HG03045 (cell line): ENCODE data around the gene EYS.

Experiments
- ATAC-seq: cut with Tn5 transposase; IDR thresholded peaks from one replicate; pipeline ENCODE4 v1.9.1; 2021; ENCODE audit warnings: mild to moderate bottlenecking, moderate library complexity; ENCODE audit not compliant: unreplicated experiment

Gene EYS

GRCh38 chr6:64217721-64218620, 1489.1 kb downstream of the EYS start:
- ATAC-seq: no peak

GRCh38 chr6:64214373-64214772, 1492.7 kb downstream of the EYS start:
- no peak for ATAC-seq

DNA sequence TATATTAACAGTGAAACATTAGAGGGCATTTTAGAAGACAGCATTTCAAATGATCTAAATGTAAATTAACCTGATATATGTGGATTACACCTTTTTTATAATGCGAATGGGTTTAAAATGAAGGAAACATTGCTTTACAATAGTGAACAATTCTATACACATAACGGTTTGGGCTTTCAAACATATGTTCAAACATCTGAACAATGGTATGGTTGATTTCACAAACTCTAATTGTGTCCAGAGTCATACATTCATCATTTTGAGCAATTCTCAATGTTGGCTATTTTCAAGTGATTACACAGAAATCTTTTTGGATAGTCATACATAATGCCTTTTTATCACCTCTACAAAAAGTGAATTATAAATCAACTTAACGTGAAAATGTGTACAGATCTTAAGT, 1493.3 kb downstream of the EYS start:
- ATAC-seq: no peak

DNA sequence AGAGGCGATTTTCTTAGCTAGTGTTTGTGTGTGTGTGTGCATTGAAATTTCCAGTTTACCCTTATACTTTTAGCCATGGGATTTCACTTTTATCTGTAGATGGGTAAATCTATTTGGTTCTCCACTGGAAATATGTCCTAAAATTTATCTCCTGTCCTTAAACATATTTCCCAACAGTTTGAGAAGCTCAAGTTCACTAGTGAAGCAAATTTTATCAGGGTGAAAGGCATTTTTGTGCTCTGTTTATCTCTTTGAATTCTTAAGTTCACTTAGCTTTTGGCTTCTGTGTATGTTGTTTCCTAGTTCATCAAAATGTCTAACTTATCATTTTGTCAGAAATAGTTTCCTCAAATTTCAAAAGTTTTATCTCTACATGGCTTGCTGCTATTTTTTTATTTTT, 1509.8 kb downstream of the EYS start:
- no peak for ATAC-seq

DNA sequence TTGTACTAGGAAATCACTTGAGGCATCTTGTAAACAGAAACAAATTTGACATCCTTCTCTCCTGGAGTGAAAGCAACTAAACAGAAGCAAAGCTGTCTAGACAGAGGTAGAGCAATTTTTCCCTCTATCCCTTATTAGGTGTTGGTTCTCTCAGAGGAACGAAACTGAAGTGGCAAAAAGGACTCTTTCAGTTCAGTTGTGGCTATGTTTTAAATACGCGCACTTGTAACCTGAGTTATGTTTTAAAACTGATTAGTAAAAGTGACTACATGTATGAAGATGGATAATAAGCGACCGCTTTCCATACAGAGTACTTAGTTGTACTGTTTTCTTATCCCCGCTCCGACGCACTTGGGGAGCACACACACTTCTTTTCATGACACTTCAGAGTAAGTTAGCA, 1520.4 kb downstream of the EYS start:
- no peak for ATAC-seq

DNA sequence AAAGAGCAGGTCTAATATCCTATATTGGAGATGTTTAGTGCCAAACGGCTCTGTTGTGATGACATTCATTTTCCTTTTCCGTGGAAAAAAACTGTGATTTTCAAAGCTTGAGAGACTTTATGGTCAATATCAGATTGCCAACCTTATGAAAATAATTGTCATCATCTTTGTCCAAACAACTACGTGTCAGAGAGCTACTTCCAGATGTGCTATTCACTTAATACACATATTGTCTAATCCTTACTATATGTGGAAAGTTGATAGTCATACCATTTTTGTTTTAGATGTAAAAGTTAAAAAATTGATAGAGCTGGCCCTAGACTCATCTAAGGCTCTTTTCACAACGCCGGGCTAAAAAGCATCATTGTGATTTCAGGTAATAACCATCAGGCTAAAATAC, 1521.4 kb downstream of the EYS start:
- no peak for ATAC-seq

GRCh38 chr6:64175296-64175695, 1531.7 kb downstream of the EYS start:
- ATAC-seq: no peak

DNA sequence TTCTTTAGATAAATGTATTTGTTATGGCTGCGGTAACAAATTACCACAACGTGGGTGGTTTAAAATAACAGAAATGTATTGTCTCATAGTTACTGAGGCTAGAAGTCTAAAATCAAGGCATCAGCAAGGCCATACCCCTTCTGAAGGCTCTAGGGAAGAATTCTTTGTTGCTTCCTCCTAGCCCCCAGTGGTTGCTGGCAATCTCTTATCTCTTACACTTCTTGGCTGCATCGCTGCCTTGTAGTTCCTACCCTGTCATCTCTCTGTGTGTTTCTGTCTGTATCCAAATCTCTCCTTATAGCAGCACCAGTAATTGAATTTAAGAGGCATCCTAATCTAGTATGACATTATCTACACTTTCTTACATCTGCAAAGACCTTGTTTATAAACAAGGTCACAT, 1536.7 kb downstream of the EYS start:
- no peak for ATAC-seq

DNA sequence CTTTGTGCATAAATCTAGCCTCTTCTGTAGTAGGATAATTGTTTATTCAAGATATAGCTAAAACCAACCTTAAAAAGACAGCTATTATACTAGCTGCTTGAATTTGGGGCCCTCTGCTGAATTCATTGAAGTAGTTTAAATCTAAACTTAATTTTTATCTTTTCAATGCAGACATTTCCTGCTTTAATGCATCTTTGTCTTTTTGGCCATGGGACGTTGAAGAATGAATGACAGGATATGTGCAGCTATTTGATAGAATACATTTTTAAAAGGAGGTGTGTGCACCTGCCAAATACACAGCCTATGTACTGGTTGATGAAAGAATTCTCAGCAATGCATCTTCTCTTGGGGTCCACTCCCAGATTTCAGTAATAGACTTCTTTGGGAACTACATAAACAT, 1546.5 kb downstream of the EYS start:
- ATAC-seq: no peak

- no peak for ATAC-seq
Observed at GRCh38 chr6:64155063-64155462, 1552.0 kb downstream of the EYS start.

- ATAC-seq: no peak
Observed at GRCh38 chr6:64146876-64147275, 1560.2 kb downstream of the EYS start.

DNA sequence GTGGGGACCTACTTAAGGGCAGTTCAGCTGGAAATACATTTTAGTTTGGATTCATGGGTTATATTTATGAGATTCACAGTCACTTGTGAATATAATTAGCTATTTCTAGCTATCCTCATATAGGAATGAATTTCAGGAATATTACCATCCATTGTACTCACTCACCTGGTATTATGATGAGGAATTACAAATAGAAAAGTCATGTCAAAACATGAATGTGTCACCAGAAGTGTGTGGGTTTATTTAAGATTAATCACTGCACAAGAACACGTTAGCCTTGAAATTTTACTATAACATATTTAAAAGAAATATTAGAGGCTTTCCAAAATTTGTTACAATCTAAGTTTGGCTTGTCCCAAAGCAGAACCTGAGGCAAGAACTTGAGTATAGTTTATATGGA, 1560.9 kb downstream of the EYS start:
- no peak for ATAC-seq

DNA sequence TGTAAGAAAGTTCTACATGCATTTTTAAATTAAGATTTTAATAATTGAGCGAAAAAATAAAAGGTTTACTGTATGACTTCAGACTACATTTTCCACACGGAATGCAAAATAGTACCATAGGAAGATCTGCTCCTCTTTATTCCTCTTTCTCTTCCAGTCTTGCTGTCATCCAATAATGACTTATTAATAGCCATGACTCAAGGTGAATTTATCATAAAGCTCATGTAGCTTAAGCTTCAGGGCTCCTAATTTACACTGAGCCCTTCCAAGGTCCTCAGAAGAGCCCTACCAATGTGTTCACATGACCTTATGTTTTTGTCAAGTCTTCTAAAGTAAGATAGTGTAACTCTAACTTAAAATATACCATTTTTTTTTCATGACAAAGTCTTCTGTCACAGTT, 1561.4 kb downstream of the EYS start:
- no peak for ATAC-seq

DNA sequence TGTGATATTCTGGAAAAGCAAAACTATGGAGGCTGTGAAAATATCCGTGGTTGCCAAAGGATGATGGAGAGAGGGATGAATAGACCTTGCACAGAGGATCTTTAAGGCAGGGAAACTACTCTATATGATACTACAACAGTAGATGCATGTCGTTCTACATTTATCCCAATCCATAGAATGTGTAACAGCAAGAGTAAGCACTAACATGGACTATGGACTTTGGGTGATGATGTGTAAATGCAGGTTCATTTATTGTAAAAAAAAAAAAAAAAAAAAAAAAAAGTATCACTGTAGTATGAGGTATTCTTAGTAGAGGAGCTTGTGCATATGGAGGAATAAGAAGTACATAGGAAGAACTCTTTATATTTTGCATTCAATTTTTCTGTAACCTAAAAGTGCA, 1563.9 kb downstream of the EYS start:
- ATAC-seq: no peak

- no peak for ATAC-seq
Observed at GRCh38 chr6:64141680-64142079, 1565.3 kb downstream of the EYS start.

GRCh38 chr6:64128301-64129024, 1578.6 kb downstream of the EYS start:
- no peak for ATAC-seq

DNA sequence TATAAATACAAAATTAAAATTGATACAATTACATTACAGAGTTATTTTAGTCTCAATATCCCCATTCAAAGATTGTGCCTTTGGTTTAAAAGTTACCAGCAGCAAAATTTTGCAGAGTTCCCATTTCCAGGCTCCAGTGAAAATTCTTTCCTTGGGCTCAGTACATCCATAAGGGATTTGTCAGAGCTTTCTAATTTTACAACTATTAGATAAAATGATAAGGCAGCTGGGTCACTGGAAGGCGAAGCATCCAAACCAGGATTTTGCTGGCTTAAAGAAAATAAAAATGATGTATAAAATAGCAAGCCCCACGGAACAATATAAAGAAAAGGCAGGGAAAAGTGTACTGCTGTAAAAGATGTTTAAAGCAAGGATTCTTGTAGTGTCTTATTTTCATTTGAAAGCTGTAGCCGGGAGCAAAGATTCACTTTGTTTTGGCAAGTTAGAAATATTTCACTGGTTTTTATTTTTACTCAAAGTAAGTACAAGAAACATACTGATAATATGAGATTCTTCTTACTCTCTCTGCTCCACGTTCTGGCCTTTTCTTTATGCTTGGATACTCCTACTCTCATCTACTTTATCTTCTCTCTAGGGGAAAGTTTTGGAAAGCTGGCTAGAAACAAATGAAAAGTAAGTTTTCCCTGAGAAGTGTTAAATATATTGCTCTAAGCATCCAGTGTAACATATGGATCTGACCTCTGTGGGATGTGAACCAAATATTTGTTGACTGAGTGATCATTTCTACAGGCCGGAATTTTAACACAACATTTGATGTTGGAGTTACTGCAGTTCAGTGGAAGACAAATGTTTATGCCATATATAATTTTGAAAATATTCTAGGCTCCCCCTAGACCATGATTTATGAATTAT, 1583.0 kb downstream of the EYS start:
- no peak for ATAC-seq

- ATAC-seq: no peak
Observed at GRCh38 chr6:64122712-64123375, 1584.2 kb downstream of the EYS start.

DNA sequence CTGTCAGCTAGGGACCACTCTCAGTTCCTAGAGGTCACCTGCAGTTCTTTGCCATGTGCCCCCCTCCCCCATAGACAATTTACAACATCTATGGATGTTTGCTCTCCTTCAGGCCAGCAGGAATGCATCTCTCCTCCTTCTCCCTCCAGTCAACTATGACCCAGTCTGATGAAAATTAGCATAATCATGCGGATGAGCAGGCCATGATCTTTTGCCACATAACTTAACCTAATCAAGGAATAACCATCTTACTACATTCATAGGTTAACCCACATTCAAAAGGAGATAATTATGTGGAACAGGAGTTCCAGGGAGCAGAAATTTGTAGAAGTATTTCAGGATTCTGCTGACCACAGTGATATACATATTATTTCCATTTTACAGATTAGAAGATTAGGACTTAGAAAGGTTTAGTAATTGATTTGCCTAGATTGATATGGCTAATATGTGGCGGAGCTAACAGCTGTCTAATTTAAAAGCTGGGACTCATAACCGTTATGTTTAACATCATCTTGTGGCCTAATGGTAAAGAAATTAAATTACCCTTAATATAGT, 1585.9 kb downstream of the EYS start:
- no peak for ATAC-seq

DNA sequence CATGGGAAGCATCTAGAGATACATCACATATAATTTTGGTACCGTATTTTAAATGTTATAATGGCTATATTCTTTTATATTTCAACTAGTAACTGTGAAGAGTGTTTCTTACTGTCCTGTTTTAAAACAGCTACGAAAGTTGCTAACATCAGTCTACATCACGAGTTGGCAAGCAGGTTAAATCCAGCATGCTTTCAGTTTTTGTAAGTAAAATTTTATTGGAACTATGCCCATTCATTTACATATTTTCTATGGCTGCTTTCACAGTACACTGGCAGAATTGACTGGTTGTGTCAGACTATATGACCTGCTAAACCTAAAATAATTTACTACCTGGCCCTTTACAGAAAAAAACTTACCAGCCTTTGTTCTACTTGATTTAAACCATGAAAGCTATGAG, 1593.3 kb downstream of the EYS start:
- no peak for ATAC-seq

- ATAC-seq: no peak
Observed at GRCh38 chr6:64104051-64104450, 1603.0 kb downstream of the EYS start.
